ENCODE measurements around the gene DVL2. TPM values are rescaled to one million over a fixed set of nuclear protein-coding genes. Genes with fewer than 3 reads are reported as not detected.
A peak's percentile ranks its signal among the peaks of the same experiment; 100 is the strongest.

The DVL2 gene
- total and polyA plus RNA-seq, 2 of the 13 experiments (the other 11 are each of a cell fraction or from before 2014, with no cell fraction given): 5.7 to 38.2 TPM

DNA sequence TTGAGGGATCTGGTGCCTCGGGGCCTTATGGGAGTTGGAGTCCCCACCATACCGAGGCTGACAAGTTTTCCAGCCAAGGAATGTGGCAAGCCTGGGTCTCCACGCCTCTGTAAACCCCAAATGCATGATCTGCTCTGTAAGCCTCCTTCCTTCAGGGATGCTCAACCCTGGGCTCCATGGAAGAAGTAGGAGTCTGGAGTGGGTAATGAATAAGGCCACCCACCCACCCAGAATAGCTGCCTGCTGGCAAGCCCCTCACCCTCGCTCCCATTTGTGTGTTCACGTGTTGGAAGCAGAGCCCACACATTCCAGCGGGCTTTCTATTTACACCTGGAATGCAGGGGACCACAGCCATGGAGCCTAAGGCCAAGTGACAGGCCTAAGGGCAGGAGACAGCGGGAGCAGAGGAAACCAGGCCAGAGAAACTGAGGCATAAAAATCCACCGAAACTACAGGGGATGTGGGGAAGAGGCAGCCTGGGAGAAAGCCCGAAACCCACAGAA is 19.1 kb downstream of the DVL2 start (continued):
- TF ChIP-seq, protein P1, sequence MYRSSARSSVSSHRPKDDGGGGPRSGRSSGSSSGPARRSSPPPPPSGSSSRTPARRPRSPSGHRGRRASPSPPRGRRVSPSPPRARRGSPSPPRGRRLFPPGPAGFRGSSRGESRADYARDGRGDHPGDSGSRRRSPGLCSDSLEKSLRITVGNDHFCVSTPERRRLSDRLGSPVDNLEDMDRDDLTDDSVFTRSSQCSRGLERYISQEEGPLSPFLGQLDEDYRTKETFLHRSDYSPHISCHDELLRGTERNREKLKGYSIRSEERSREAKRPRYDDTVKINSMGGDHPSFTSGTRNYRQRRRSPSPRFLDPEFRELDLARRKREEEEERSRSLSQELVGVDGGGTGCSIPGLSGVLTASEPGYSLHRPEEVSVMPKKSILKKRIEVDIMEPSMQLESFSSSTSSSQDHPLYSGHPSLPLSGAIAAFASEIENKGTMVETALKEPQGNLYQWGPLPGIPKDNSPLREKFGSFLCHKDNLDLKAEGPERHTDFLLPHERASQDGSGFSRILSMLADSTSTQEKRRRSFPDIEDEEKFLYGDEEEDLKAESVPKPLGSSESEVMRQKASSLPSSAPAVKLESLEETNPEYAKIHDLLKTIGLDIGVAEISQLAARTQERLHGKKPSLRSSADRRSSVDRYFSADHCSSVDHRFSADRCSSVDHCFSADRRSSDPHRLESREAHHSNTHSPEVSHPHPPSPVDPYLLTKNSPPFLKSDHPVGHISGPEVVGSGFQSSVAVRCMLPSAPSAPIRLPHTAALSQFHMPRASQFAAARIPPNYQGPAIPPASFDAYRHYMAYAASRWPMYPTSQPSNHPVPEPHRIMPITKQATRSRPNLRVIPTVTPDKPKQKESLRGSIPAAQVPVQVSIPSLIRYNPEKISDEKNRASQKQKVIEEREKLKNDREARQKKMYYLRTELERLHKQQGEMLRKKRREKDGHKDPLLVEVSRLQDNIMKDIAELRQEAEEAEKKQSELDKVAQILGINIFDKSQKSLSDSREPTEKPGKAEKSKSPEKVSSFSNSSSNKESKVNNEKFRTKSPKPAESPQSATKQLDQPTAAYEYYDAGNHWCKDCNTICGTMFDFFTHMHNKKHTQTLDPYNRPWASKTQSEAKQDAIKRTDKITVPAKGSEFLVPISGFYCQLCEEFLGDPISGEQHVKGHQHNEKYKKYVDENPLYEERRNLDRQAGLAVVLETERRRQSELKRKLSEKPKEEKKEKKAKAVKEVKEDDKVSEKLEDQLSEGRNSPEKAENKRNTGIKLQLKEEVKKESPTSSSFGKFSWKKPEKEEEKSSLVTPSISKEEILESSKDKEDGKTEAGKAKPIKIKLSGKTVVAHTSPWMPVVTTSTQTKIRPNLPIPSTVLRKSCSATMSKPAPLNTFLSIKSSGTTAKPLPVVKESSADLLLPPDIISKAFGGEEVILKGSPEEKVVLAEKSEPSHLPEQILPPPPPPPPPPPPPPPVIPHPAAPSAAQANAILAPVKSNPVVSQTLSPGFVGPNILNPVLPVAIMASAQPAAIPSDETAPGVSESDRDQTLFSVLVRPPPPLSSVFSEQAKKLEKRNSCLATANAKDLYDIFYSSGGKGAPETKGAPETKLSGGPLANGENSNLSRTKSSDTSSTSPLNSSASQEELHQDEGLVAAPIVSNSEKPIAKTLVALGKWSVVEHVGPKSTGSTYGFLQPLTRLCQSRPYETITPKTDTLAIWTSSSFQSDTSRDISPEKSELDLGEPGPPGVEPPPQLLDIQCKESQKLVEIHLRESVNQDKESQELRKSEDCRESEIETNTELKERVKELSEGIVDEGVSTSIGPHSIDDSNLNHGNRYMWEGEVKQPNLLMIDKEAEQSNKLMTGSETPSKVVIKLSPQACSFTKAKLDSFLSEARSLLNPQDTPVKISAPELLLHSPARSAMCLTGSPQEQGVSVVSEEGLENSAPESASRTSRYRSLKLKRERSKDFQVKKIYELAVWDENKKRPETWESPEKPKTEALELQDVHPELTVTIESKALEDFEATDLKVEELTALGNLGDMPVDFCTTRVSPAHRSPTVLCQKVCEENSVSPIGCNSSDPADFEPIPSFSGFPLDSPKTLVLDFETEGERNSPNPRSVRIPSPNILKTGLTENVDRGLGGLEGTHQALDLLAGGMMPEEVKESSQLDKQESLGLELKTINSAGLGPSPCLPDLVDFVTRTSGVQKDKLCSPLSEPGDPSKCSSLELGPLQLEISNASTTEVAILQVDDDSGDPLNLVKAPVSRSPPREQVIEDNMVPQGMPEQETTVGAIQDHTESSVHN (CRISPR knock-in tag; IDR thresholded peaks at IDR 0.05): no peak
- TF ChIP-seq HOXA5 (CRISPR knock-in tag; IDR thresholded peaks at IDR 0.05) (0 out of 2 replicates have a peak, but pooled peaks have one; percentile 8), TEAD2 (CRISPR knock-in tag; IDR thresholded peaks at IDR 0.05) (no peak), ZNF230 (CRISPR knock-in tag; IDR thresholded peaks at IDR 0.05) (0 out of 2 replicates have a peak, but pooled peaks have one; percentile 10), SSRP1 (CRISPR knock-in tag; IDR thresholded peaks at IDR 0.05) (peak; percentile 5; the same call in 1 of the 2 replicates), ZNF563 (CRISPR knock-in tag; IDR thresholded peaks at IDR 0.05) (no peak), ZNF337 (CRISPR knock-in tag; IDR thresholded peaks at IDR 0.05; ENCODE audit: borderline replicate concordance, low read depth) (no peak), SP2 (CRISPR knock-in tag; IDR thresholded peaks at IDR 0.05) (no peak), ZNF75D (CRISPR knock-in tag; IDR thresholded peaks at IDR 0.05; ENCODE audit: borderline replicate concordance) (no peak), MTF2 (CRISPR knock-in tag; IDR thresholded peaks at IDR 0.05; ENCODE audit: borderline replicate concordance) (no peak), SIX1 (CRISPR knock-in tag; IDR thresholded peaks at IDR 0.05; ENCODE audit: borderline replicate concordance) (no peak), ARID2 (CRISPR knock-in tag; IDR thresholded peaks at IDR 0.05; ENCODE audit: borderline replicate concordance) (no peak), NAIF1 (CRISPR knock-in tag; IDR thresholded peaks at IDR 0.05; ENCODE audit: borderline replicate concordance) (no peak), CEBPB (IDR thresholded peaks at IDR 0.05; ENCODE audit: borderline replicate concordance, low read depth, low read length) (peak; percentile 2; the same call in 1 of the 2 replicates), GATAD1 (CRISPR knock-in tag; IDR thresholded peaks at IDR 0.05) (no peak), ZEB1 (IDR thresholded peaks at IDR 0.05; ENCODE audit: insufficient replicate concordance, low read depth) (peak; percentile 48), HNRNPH1 (optimal IDR thresholded peaks at IDR 0.05; ENCODE audit: low read depth, low read length) (no peak), MIXL1 (CRISPR knock-in tag; IDR thresholded peaks at IDR 0.05) (no peak), ZNF652 (CRISPR knock-in tag; IDR thresholded peaks at IDR 0.05; ENCODE audit: borderline replicate concordance, low read depth) (no peak)
- TF ChIP-seq, protein P2, sequence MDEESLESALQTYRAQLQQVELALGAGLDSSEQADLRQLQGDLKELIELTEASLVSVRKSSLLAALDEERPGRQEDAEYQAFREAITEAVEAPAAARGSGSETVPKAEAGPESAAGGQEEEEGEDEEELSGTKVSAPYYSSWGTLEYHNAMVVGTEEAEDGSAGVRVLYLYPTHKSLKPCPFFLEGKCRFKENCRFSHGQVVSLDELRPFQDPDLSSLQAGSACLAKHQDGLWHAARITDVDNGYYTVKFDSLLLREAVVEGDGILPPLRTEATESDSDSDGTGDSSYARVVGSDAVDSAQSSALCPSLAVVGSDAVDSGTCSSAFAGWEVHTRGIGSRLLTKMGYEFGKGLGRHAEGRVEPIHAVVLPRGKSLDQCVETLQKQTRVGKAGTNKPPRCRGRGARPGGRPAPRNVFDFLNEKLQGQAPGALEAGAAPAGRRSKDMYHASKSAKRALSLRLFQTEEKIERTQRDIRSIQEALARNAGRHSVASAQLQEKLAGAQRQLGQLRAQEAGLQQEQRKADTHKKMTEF (CRISPR knock-in tag; IDR thresholded peaks at IDR 0.05): no peak
- TF ChIP-seq, protein P3, sequence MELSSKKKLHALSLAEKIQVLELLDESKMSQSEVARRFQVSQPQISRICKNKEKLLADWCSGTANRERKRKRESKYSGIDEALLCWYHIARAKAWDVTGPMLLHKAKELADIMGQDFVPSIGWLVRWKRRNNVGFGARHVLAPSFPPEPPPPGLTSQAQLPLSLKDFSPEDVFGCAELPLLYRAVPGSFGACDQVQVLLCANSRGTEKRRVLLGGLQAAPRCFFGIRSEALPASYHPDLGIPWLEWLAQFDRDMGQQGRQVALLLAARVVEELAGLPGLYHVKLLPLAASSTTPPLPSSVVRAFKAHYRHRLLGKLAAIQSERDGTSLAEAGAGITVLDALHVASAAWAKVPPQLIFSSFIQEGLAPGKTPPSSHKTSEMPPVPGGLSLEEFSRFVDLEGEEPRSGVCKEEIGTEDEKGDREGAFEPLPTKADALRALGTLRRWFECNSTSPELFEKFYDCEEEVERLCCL (CRISPR knock-in tag; IDR thresholded peaks at IDR 0.05; ENCODE audit: borderline replicate concordance): no peak

Data from HepG2 (cell line).